Ovary (tissue), 9 donors: ENCODE data around the gene POLQ. TPM values are rescaled to one million over a fixed set of nuclear protein-coding genes. Genes with fewer than 3 reads are reported as not detected.

Experiments used
- DNase-seq, 5 donors: peaks; one replicate each; pipeline ENCODE4 v3.0.0-alpha.2; 2019 to 2020
- H3K27ac ChIP-seq, 2 donors: fragments of 200-600 bp; one replicate each; pipeline versions ENCODE4 v1.5.1 to v1.8.0; 2019 to 2022
- H3K27me3 ChIP-seq: fragments of 200-600 bp; one replicate; pipeline ENCODE4 v1.8.0; 2022
- H3K36me3 ChIP-seq: fragments of 200-600 bp; sonication (generic); one replicate; pipeline ENCODE4 v1.5.1; 2019
- H3K4me1 ChIP-seq: one replicate; pipeline ENCODE4 v1.8.1; 2013; ENCODE audit warnings: mild to moderate bottlenecking, moderate library complexity; ENCODE audit not compliant: insufficient read depth
- H3K4me3 ChIP-seq: fragments of 200-600 bp; sonication (generic); one replicate; pipeline ENCODE4 v1.5.1; 2017
- H3K9me3 ChIP-seq, 2 donors: fragments of 200-600 bp in 1 of 2; sonication (generic) in 1 of 2; one replicate each; pipeline versions ENCODE4 v1.5.1 to v1.8.1; 2013 to 2019; ENCODE audit warnings: mild to moderate bottlenecking in 1 of 2, moderate library complexity in 1 of 2
- CTCF ChIP-seq, 3 donors: fragments of 450-650 bp in 2 of 3; fragments of 200-600 bp in 1 of 3; IDR thresholded peaks; one replicate each; pipeline versions ENCODE4 v1.5.1 to v1.8.0; 2016 to 2022; ENCODE audit warnings: antibody characterized with exemption in 3 of 3, mild to moderate bottlenecking in 1 of 3
- EP300 ChIP-seq: sonication (generic); formaldehyde crosslinking; IDR thresholded peaks from one replicate; pipeline ENCODE4 v1.6.1; 2017; ENCODE audit warnings: antibody characterized with exemption
- POLR2A ChIP-seq: fragments of 450-650 bp; IDR thresholded peaks from one replicate; pipeline ENCODE4 v1.6.1; 2017; ENCODE audit warnings: antibody characterized with exemption, mild to moderate bottlenecking, moderate library complexity
- WGBS, 3 donors: extraction: QIAGEN DNeasy Blood & Tissue Kit in 1 of 3; methylation state at CpG; one replicate each; pipeline versions ENCODE4 v1.1.5 to v1.1.7; 2013 to 2017; 5-methylcytosine and 5-hydroxymethylcytosine counted together
- intact Hi-C, 4 donors: fragments of 100-400 bp; cut with DNase I; formaldehyde crosslinking; loops; one replicate each; pipeline versions ENCODE4 v1.11.0 to v1.15.1; 2022 to 2023
- polyA plus RNA-seq, 2 donors: library from polyadenylated mRNA; stranded (reverse); fragments of 200-250 nt in 1 of 2; fragments of 350-450 nt in 1 of 2; fragmentation: Illumina TruSeq in 1 of 2; extraction: RNeasy Lipid Tissue Mini Kit (QIAGEN cat#74804) in 1 of 2; gene quantifications; one replicate each; pipeline ENCODE4 v1.2.3, GENCODE V29; 2013 to 2014
- total RNA-seq, 7 donors: library from RNA; depleted of rRNA in 2 of 7; stranded (reverse); fragments of >200 nt in 2 of 7; fragmentation: NEBNext Ultra II Directional in 3 of 7; extraction: Animal tissue kit (Norgen Biotek cat#: 25700) in 3 of 7; gene quantifications; one replicate each; pipeline versions ENCODE4 v1.1.0 to v1.2.4, GENCODE V29; 2016 to 2023
- donor health status: DM: no; HTN: no; CAD: no; lungs with moderate emphysema.
- donor health status: DM: no; HTN: no; CAD: no.
- donor health status: Bipolar disorder and iron deficiency.
- donor health status: DM: yes; HTN: yes; CAD: no.
- donor health status: DM: no; HTN: no; CAD: no.
- donor health status: DM: yes; HTN: yes; CAD: no.

Gene POLQ
- total and polyA plus RNA-seq, 9 donors, result 0.08 to 0.55 (median 0.22) TPM

GRCh38 chr3:121562148-121562547 lies 16.4 kb upstream of the POLQ start:
- intact Hi-C loops, result no loop called here
- TF ChIP-seq CTCF (IDR thresholded peaks at IDR 0.05), result no peak
- TF ChIP-seq EP300, result no peak
- TF ChIP-seq POLR2A, result no peak
- DNase-seq, result no peak
- Histone ChIP-seq H3K4me3 (no peak overlapping the region), H3K9me3 (no peaks in the 10 kb centered on the region), H3K36me3 (no peaks in the 10 kb centered on the region), H3K4me1 (peaks cover 8% of the 10 kb centered on the region), H3K27me3 (no peaks in the 10 kb centered on the region), H3K27ac (peak overlapping the region in 1 of 2 donors; percentile 54)

GRCh38 chr3:121557426-121557934 lies 11.7 kb upstream of the POLQ start:
- no peak for DNase-seq
- Histone ChIP-seq H3K36me3 (no peaks in the 10 kb centered on the region), H3K27me3 (no peaks in the 10 kb centered on the region), H3K27ac (no peak overlapping the region), H3K4me1 (peaks cover 9% of the 10 kb centered on the region), H3K9me3 (no peaks in the 10 kb centered on the region), H3K4me3 (no peak overlapping the region)
- 91 to 95% (median 94%) methylated on average over 5 of the region's 5 CpGs for WGBS, 3 donors
- intact Hi-C loops, result no loop called here
- TF ChIP-seq CTCF (IDR thresholded peaks at IDR 0.05) (no peak), POLR2A (no peak), EP300 (no peak)

GRCh38 chr3:121552797-121553196 lies 7.0 kb upstream of the POLQ start:
- 73 to 80% (median 75%) methylated on average over 3 of the region's 3 CpGs for WGBS, 3 donors
- Histone ChIP-seq H3K27ac (no peak overlapping the region), H3K27me3 (no peaks in the 10 kb centered on the region), H3K9me3 (no peaks in the 10 kb centered on the region), H3K4me3 (no peak overlapping the region), H3K36me3 (no peaks in the 10 kb centered on the region), H3K4me1 (peaks cover 2% of the 10 kb centered on the region)
- no peak for TF ChIP-seq EP300
- TF ChIP-seq POLR2A, result no peak
- TF ChIP-seq CTCF (IDR thresholded peaks at IDR 0.05), result no peak
- intact Hi-C loops, result no loop called here
- no peak for DNase-seq

GRCh38 chr3:121552379-121552778 lies 6.6 kb upstream of the POLQ start:
- H3K4me3 ChIP-seq, result no peak overlapping the region
- WGBS, 3 donors, result 16 to 23% (median 17%) methylated on average over 4 of the region's 4 CpGs

More at GRCh38 chr3:121552379-121552778, 6.6 kb upstream of the POLQ start:
- no peak for DNase-seq
- TF ChIP-seq EP300 (no peak), POLR2A (no peak), CTCF (IDR thresholded peaks at IDR 0.05) (no peak)
- peaks cover 2% of the 10 kb centered on the region for H3K4me1 ChIP-seq
- intact Hi-C loops, result no loop called here
- H3K27me3 ChIP-seq, result no peaks in the 10 kb centered on the region
- H3K27ac ChIP-seq, result no peak overlapping the region
- no peaks in the 10 kb centered on the region for H3K36me3 ChIP-seq
- H3K9me3 ChIP-seq, result no peaks in the 10 kb centered on the region
